HG02642 (cell line): ENCODE results near the gene ROBO4.

Source experiments
- ATAC-seq: cut with Tn5 transposase; IDR thresholded peaks from one replicate; pipeline ENCODE4 v1.9.1; 2021; ENCODE audit warnings: mild to moderate bottlenecking; ENCODE audit not compliant: unreplicated experiment, poor library complexity

ROBO4 gene

DNA sequence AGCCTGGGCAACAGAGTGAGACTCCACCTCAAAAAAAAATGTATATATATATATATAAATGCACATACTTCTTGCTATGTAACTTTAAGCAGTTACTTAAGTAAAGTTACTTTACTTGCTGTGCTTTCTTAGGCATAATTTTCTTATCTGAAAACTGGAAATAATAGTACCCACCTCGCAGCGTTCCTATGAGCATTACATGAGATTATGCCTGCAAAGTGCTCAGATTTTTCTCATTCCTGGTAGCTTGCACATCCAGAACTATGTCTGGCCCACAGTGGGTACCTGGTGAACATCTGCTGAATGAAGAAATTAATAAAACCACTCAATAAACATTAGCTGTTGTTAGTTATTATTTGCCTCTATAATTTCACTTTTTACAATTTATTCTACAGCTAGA, 38.5 kb downstream of the ROBO4 start:
- no peak for ATAC-seq

GRCh38 chr11:124846070-124846673, 51.5 kb downstream of the ROBO4 start:
- no peak for ATAC-seq

DNA sequence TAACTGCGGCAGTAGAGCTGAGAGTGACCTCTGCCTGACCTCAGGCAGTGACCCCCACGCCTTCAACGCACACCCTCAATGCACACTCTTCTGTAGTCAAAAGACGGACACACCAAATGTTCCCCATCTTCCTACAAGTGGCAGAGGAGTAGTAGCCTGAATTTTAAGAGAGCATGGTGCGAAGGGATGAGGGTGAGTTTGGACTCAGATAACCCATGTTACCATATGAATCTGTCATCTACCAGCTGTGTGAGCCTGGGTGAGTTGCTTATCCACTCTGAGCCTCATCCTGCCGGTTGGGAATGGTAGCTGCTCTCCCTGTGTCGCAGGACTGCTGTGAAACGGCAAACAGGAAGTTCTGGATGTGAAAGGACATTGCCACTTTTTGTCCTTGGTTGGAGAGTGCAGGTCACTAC, 53.0 kb downstream of the ROBO4 start:
- no peak for ATAC-seq

DNA sequence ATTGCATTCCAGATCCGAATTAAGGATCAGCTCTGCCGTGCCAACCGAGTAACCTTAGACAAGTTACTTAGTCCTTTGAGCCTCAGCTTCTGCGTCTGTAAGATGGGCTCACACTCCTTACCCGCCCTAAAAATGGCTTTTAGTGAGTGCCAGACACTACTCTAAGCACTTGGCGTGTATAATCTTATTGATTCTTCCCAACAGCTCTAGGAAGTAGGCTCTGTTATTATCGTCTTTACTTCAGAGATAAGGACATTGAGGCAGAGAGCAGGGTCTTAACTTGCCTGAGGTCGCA, 54.1 kb downstream of the ROBO4 start:
- no peak for ATAC-seq

GRCh38 chr11:124842305-124842704, 55.4 kb downstream of the ROBO4 start:
- no peak for ATAC-seq

- ATAC-seq: no peak
Measured at GRCh38 chr11:124841840-124842239, 55.8 kb downstream of the ROBO4 start.

GRCh38 chr11:124841201-124841600, 56.5 kb downstream of the ROBO4 start:
- no peak for ATAC-seq

GRCh38 chr11:124840666-124841065, 57.0 kb downstream of the ROBO4 start:
- ATAC-seq: no peak

GRCh38 chr11:124839972-124840621, 57.6 kb downstream of the ROBO4 start:
- no peak for ATAC-seq

GRCh38 chr11:124839128-124839971, 58.3 kb downstream of the ROBO4 start:
- no peak for ATAC-seq

DNA sequence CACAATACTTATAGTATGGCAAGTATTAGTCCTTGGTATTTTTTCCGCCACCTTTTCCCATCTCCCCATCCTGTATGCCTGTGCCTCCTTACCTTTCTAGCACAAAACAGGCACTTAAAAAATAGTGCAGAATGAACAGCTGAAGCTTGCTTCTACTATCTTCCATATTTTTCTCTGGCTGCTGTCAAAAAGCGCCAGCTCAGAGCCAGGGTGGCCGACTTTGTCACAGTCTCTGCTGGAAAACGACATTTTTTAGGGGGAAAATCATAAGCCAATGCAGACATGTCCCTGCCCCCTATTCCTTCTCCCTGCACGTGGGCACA, 58.9 kb downstream of the ROBO4 start:
- no peak for ATAC-seq

- ATAC-seq: no peak
Measured at GRCh38 chr11:124837491-124837856, 60.2 kb downstream of the ROBO4 start.

DNA sequence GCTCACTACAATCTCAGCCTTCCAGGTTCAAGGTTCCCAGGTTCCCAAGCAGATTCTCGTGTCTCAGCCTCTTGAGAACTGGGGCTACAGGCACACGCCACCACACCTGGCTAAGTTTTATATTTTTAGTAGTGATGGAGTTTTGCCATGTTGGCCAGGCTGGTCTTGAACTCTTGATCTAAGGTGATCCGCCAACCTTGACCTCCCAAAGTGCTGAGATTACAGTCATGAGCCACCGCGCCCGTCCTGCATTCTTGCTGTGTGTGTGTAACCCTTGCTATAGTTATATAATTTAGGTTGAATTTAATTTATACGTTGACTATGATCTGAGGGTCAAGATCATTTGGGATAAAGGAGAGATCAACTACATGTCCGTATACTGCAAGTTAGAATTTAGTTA, 61.7 kb downstream of the ROBO4 start:
- ATAC-seq: no peak

GRCh38 chr11:124834526-124835180, 63.0 kb downstream of the ROBO4 start:
- ATAC-seq: no peak
